ENCODE measurements around the gene CNTLN.

Gene CNTLN, protein sequence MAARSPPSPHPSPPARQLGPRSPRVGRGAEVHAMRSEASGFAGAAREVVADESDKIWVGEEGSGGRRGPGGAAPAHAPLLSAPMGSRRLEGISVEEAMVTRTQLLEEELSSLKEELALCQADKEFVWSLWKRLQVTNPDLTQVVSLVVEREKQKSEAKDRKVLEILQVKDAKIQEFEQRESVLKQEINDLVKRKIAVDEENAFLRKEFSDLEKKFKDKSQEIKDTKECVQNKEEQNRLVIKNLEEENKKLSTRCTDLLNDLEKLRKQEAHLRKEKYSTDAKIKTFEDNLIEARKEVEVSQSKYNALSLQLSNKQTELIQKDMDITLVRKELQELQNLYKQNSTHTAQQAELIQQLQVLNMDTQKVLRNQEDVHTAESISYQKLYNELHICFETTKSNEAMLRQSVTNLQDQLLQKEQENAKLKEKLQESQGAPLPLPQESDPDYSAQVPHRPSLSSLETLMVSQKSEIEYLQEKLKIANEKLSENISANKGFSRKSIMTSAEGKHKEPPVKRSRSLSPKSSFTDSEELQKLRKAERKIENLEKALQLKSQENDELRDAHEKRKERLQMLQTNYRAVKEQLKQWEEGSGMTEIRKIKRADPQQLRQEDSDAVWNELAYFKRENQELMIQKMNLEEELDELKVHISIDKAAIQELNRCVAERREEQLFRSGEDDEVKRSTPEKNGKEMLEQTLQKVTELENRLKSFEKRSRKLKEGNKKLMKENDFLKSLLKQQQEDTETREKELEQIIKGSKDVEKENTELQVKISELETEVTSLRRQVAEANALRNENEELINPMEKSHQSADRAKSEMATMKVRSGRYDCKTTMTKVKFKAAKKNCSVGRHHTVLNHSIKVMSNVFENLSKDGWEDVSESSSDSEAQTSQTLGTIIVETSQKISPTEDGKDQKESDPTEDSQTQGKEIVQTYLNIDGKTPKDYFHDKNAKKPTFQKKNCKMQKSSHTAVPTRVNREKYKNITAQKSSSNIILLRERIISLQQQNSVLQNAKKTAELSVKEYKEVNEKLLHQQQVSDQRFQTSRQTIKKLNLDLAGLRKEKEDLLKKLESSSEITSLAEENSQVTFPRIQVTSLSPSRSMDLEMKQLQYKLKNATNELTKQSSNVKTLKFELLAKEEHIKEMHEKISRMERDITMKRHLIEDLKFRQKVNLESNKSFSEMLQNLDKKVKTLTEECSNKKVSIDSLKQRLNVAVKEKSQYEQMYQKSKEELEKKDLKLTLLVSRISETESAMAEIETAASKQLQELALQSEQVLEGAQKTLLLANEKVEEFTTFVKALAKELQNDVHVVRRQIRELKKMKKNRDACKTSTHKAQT (N-terminal part only)

DNA sequence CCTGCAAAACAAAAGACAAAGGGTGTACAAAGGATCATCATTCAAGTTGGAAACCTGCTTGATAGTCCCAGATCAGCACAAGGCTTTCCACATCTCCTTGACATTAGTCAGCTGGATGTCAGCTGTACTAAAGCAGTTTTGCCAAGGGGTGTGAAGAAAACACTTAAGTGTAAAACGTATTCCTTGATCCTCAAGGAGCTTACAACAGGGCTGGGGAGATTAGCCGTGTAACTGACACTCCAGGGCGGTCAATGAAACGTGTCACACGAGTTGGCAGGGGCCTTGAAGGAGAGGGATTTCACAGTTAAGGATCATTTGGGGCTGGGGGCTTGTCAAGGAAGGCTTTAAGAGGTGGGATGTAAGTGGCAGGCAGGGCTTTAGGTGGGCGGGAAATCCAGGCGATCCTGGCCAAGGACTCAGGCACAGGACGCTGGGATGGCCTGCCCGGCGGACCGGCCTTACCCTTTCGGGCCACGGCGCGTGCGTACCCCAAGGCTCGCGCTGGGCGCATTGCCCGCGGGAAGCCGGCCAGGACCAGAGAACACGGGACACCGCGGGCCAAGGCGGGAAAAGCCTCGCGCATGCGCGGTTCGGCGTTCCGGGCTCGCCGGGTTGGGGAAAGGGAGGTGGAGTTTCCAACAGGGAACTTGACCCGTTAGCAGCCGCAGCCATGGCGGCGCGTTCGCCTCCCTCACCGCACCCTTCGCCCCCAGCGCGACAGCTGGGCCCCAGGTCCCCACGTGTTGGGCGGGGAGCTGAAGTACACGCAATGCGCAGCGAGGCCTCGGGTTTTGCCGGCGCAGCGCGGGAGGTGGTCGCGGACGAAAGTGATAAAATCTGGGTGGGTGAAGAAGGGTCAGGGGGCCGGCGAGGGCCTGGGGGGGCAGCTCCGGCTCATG, at the start of gene CNTLN:
Gene CNTLN (plus strand): TSS at position 645 of the 899 bp plus-strand sequence. CDS start 26 bp downstream, at position 671.
- peak; percentile 69 to 96 (median 89) for DNase-seq

DNA sequence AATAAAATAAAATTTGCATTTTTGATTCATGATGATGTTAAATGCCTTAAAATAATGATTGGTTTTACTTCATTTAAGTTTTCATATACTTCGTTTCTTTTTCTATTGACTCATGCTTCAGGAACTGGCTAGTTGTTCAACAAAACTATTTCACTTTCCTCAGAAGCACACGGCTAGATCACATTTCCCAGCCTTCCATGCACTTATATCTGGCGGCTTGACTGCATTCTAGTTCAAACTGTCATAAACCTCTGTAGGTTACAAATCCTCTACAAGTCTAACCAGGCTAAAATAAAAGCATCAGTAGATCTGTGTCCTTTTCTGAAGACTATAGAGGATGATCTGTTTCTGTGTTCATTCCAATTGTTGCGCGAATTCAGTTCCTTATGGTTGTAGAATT, 46.3 kb upstream of the CNTLN start:
- no peak for DNase-seq

DNA sequence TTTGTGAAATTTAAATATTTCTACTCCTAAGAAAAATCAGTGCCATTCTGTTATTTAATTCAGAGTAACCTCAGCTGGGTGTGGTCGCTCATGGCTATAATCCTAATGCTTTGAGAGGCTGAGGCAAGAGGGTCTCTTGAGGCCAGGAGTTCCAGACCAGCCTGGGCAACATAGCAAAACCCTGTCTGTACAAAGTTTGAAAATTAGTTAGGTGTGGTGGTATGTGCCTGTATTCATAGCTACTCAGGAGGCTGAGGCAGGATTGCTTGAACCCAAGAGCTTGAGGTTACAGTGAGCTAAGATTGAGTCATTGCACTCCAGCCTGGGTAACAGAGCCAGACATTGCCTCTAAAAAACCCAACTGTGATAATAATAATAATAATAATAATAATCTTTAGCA, 44.8 kb upstream of the CNTLN start:
- no peak for DNase-seq

DNA sequence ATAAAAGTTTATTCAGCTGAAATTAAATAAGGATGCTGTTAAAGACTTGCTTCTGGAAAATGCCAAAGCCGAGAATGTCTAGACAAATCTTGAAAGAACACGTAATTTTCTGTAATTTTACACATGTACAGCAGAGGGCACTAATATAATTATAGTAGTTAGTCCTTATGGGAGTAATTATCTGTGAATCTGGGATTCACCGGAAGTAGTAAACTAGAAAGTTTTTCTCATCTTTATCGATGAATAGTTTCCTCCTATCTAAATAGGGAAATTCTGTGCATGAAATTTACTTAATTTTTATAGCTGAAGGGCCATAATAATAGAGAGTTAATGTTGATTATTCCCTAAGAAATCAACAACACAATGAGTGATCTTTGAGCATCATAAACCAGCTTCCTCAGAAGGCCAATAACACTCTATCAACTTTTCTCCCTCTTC, 18.4 kb upstream of the CNTLN start:
- peak in 1 of 14 donors; percentile 3 for DNase-seq

DNA sequence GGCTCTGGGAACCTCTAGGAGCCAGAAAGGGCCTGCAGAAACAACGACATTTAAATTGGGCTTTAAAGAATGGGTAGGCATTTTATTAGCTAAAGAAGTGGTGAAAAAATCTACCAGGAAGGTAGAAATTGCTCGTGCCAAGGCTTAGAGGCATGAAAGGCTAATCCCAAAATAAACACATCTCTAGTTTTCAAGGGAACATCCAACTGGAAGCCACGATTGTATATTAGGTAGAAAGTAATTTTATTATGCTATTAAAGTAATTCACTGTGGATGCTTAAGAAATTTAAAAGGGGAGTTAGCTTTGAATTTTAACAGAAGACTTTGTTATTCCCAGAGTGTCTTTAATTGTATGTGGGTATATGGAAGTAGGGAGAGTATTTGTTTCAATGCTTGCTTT, 17.5 kb upstream of the CNTLN start:
- DNase-seq: no peak

DNA sequence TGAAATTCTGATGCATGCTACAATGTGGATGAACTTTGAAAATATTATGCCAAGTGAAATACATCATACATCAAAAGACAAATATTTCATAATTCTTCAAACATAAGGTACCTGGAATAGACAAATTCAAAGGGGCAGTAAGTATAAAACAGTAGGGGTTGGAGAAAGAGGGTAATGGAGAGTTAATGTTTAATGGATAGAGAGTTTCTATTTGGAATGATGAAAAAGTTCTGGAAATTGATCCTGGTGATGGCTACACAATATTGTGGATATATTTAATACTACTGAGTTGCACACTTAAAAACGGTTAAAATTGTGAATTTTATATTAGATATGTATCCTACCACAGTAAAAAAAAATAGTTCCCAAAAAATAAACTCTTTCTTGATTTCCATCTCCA, 14.6 kb upstream of the CNTLN start:
- no peak for DNase-seq

DNA sequence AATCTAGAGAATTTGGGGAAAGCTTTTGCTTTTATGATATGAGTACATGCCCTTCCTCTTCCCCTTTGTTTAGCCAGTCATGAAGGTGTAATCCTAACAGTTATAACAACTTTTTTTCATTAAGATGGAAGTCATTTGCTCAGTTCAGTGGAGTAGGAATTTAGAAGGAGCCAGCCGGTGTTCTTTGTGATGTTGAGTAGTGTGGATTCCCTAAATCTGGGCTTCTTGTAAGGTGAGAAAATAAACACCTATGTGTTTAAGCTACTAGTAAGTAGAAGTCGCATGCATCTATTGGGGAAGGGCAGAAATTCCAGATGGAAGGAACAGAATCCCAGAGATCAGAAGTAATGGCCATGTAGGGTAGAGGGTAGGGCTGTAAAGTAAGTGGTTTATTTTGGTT, 13.6 kb upstream of the CNTLN start:
- no peak for DNase-seq

DNA sequence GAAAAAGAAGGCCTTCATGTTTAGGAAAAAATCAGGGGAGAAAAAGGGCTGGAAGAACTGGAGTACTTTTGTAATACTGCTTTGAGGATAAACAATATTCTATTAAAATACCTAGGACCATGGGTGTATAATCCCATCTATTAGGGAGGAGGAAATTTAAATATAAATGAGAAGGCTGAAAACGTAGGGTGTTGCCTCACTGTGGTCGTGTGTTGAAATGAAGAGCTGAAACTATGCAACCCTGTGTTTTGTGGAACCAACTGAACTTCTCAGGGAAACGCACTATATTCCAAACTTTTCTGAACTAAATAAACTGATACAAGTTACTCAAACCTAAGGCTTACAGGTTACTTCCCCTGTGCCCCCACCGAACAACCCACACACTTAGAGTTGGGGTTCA, 4.5 kb upstream of the CNTLN start:
- DNase-seq: no peak

DNA sequence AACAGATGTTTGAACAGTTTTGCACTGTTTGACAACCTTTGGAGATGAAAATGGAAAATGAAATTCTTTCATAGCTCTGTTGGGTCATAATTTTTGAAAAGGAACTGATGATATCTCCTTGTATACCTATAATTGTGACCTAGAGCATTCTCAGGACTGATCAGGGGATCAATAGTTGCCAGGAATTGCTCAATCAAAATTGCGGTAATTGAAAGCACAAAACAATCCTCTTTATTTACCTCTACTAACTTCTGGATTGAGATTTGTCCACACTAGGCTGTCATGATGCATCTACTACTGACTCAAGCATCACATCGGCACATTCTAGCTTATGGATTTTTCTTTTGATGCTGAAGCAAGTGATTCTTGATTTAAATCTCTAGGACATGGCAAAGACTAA, 4.1 kb upstream of the CNTLN start:
- no peak for DNase-seq

DNA sequence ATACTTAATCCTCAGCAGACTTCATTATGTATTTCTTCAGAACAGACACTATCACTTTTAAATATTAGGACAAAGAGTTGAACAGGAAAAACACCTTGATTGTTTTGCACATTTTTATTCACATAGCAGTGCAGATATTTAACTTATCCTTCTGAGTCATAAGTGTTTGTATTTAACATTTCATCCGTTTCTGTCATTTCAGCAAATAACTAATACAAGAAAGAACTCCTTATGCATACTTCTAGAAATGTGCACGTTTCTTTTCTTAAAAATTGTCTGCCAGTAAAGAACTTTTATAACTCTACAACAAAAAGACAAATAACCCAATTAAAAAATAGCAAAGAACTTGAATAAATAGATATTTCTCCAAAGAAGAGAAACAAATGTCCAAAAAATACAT, 3.3 kb upstream of the CNTLN start:
- DNase-seq: no peak

DNA sequence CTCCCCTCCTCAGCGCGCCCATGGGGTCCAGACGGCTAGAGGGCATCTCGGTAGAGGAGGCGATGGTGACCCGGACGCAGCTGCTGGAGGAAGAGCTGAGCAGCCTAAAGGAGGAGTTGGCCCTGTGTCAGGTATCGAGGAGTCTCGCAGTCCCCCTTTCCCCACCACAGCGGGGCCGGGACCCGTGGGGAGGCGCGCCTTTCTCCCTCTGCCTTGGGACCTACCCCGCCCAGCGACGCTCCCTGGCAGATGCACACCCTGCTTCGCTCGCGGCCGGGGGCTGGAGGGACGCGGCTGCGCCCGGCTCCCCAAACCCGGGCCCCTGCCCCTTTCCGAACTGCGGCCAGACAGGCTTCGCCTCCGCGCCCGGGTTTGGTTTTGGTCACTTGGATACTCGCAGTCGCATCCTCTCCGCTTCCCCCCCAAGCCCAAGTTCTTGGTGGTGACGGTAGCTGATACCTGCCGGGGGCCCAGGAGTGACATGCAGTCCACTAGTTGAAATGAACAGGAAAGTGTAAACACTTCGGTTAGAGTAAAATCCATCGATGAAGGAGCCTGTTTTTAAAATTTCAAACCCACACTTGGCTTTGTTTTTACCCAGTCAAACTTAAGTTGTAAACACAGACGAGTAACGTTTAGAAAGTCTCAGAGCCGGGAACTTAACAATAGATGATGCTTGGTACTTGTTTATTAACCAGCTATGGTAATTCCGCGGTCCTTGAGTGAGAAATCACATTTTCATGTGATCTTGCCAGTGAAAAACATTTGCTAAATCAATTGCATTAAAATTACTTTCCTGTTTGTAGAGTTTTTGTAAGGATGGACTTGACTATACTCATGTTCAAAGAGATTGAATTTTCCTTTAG, 688 bp downstream of the CNTLN start:
- peak in 13 of 14 donors; percentile 11 to 77 (median 61) for DNase-seq

DNA sequence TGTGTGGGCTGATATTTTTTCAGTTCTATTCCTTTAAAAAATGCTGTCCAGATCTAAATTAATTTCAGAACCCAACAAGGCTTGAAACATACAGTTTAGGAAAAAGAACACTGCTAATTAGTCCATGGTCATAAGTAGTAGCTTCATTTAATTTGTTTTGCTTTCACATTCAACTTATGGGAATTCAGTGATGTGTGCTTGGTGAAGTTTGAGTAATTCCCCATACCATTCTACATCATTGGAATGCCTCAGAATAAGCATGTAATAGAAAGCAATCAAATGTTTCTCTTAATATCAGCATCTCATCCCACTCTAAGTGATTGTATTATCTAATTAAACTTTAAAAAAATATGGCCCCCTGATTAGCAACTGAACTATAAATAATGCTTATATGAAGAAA, 2.7 kb downstream of the CNTLN start:
- no peak for DNase-seq

DNA sequence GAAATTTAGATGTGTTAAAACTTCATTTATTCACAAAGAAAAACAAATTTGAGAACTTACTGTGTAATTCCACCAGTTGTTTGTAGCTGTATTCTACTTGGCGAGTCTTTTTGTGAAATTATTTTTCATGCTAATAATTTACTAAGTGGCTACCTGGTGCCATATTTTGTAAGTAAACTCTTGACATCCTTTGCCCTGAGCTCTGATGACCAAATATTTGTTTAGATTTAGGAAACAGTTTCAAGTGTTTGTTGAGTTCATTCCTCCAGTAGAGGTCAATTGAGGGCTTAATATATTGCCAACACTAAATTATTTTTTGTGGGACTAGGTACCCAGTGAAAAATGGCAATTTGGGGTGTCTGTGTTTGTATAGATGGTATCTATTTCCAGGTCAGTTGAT, 3.7 kb downstream of the CNTLN start:
- DNase-seq: no peak

DNA sequence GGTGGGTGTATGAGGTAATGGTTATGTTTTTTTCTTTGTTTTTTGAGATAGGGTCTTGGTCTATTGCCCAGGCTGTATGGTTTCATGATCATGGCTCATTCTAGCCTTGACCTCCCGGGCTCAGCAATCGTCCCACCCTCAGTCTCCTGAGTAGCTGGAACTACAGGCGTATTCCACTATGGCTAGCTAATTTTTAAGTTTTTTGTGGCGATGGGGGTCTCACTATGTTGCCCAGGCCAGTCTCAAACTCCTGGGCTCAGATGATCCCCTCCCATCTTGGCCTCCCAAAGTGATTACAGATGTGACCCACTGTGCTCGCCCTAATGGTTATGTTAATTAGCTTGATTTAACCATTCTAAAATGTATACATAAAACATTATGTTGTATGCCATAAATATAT, 5.6 kb downstream of the CNTLN start:
- DNase-seq: no peak

DNA sequence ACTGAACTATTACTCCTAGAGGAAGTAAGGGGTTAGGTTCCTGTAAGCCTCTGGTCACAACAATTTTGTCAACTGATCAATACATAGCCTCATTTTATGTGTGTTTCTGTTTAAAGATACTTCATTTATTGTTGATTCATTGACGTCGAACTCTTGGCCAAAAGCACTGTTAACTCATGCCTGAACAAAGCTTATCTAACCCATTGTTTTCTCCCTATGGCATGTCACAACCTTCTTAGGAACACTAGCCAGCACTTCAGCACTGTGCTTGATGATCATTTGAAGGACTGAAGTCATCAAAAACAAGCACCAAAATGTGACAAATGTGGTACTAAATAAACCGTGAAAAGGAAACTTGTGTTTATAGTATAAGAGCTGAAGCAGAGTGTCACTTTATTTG, 13.5 kb downstream of the CNTLN start:
- DNase-seq: no peak

DNA sequence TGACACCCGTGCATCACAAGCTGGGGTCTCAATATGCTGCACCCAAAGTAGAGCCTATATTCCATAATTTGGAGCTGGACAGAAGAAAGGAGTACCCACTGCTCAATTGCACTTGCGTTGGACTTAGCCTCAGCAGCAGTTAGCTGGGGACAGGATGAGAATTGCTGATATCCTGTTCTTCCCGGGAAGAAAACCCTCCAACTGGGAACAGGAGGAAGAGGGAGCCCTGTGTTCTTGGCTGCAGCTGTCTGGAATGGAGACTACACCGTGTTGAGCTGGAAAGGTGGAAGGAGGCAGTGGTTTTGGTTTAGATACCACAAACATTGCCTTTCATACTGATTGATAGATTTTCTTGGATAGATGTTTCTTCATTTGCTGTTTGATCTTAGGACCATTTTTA, 24.6 kb downstream of the CNTLN start:
- no peak for DNase-seq

DNA sequence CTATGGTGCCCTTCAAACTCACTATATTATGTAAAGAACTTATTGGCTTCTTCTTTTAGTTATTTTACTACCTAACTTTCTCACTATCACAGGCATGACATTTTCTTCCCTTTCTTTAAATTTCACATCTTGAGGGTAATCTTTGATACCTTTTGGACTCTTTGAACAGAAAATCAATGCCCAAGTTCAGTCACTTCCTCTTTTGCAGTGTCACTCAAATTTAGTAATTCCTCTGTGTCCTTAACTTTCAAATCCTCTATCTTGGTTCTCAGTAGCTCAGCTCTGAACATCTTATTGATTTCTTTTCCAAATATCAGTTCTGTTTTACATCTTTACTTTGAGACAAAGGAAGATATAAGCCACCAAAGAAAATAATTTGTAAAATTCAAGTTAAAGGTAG, 25.5 kb downstream of the CNTLN start:
- no peak for DNase-seq

DNA sequence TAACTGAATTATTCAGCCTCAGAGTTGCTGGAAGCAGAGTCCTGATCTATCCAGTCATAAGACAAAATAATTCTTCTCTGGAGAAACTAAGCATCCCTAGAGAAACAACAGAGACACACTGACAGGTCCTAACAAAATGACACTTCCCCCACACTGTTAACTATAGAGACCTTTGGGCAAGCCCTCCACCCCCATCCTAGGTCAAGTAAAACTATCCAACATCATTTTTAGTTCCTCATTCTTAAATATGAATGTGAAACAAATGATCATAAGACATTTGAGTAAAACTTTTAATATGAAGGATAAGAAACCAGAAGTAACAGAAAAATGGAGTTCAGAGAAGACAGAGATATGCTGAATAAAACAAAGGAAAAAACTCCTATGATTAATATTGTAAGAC, 30.9 kb downstream of the CNTLN start:
- DNase-seq: no peak

DNA sequence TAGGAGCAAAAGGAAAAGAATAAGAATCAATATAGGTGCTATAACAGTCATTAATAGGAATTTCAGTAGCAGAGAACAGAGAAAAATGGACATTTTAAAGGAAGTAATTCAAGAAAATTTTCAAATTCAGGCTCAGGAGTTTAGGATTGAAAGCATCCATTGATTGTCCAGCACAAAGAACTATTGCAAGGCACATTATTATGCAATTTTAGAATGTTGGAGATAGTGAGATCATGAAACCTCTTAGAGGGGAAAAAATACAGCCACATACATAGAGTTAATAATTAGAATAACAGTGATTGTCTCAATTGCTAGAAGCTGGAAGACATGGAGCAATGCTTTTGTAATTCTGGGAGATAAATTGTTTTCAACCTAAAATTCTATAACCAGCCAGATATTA, 31.5 kb downstream of the CNTLN start:
- no peak for DNase-seq

DNA sequence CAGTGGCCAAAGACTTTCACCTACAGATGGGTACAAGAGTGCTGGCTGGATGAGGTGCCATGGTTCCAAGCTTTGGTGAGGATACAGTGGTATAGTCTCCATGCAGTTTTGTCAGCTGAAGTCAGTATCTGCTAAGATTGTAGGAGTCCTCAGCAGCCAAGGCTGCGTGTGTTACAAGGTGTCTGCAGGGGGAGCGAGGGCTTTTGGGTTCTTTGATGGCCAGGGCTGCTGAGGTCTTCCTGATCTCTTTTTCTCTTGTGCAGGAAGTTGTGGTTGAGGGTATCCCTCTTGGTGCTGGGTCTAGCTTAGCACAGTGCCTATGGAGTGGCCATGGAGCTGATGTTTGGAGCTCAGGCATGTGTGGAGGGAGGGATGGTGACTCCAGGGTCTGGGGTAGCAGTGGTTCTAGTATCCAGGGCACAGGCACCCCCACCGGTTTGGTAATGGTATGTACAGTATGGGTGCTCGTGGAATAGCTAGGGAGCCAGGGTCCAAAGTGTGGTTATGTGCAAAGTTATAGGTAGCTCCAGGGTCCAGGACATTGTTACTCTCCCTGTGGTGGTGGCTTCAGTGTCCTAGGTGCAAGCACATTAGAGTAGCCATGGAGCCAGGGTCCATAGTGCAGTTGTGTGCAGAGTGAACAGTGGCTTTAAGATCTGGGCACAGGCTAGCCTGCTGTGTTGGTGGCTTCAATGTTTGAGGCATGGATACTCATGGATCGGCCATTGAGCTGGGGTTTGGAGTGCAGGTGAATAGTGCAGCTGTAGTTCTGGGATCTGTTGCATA, 36.7 kb downstream of the CNTLN start:
- DNase-seq: no peak
